ENCODE measurements around the gene TMPRSS11D.

The TMPRSS11D gene

DNA sequence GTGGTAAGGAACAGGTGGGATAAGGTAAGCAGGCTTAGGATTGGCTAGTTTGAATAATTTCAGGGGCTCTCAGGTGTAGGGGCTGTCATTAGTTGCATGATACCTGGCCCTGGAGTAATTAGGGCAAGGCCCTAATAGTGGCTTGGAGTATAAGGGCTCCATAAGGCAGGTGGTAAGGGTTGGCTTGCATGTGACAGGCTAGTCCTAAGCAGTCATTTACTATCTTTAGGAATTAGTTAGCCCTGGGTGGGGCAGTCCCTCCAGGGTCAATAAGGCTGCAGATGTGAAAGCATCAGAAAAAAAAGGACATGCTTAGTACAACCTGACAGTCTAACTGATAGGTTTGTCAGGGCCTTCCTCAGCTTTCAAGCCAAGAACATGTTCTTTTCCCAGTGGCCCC is 7.8 kb upstream of the TMPRSS11D start:
- DNase-seq (ENCODE audit: low read depth in 2 of 3, low spot score in 2 of 3) = no peak

- DNase-seq (ENCODE audit: low read depth in 2 of 3, low spot score in 2 of 3) = no peak
Observed at GRCh38 chr4:67886281-67886680, 2.5 kb upstream of the TMPRSS11D start.

DNA sequence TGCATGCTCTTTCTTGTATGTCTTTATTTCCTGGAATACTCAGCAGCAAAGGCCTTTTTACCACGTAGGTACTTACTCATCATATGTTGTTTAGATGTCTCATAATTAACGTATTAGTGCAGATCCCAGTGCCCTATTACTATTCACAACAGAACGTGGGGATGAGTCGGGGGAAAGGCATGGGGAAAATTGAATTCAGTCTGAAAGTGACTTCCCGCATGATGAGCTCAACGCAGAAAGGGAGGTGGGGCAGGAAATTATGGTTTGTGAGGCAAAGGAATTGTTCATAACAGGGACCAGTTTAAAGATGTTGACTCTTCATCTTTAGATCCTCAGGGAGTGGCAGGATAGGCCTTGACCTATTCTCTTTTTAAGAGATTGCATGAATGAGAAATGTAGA is 2.0 kb upstream of the TMPRSS11D start:
- no peak for DNase-seq (ENCODE audit: low read depth in 2 of 3, low spot score in 2 of 3)

- DNase-seq (ENCODE audit: low read depth in 2 of 3, low spot score in 2 of 3) = no peak
Observed at GRCh38 chr4:67884701-67885100, 899 bp upstream of the TMPRSS11D start.

DNA sequence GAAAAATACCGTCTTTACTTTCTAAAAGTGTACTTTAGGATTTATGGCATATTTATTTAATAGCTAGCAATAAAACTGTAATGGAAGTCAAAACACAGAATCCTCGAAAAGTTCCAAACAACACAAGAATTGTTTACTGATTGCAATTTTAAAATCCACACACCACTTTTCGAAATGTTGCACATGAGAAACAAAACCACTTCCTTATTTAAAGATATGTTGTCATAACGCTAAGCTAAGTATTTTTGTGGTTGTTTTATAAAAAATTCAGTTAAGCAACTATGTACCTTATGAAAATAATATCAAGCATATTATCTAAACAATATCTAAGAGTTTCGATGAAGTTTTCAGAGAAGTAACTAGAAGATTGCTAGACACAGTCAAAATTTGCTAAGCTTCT is 344 bp downstream of the TMPRSS11D start:
- DNase-seq (ENCODE audit: low read depth in 2 of 3, low spot score in 2 of 3) = no peak

DNA sequence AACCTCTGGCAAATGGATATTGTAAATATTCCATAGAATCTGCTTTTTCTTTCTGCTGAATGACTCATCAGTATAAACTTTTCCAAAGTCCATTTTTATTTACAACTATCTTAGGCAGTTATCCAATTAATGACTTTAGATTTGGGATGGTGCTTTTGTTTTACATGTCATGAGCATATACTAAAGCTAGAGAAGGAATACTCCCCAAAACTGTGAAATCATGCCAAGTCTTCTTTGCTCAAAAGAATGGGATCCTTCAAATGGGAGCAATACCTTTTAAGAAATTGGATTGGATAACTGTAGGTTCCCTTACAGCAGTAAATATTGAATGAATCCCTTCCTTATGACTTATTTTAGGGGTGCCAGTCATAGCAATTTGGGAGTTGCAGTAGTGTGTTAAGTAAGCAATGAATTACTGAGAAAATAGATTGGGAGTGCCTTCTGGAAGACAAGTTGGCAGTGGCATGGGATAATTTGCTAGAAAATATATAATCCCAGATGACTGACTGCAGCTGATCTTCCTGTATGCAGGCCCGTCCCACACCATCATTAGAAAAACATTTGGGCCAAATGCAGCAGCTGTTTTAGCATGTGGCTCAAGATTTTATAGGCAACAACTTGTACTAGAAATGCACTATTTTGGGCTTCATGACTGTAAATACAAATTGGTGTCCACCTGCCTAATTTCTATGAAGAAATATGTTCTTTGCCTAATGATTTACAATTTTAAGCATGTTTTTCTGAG is 2.8 kb downstream of the TMPRSS11D start:
- DNase-seq (ENCODE audit: low read depth in 2 of 3, low spot score in 2 of 3) = no peak

DNA sequence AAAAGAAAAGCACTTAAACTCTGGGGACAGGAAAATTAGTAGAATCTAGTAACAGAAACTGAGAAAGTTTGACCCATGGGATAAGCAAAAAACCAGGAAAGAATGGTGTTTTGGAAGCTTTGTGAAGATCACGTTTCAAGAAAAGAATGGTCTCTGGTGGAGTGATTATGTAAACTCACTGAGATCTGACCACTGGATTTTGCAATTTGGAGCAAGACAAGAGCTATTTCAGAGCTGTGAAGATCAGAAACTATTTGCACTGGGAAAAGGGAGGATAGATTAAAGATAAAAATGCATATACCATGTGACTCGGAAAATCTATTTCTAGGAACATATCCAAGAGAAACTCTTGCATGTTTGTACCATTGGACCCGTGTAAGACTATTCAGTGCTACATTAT is 4.3 kb downstream of the TMPRSS11D start:
- DNase-seq (ENCODE audit: low read depth in 2 of 3, low spot score in 2 of 3) = no peak

DNA sequence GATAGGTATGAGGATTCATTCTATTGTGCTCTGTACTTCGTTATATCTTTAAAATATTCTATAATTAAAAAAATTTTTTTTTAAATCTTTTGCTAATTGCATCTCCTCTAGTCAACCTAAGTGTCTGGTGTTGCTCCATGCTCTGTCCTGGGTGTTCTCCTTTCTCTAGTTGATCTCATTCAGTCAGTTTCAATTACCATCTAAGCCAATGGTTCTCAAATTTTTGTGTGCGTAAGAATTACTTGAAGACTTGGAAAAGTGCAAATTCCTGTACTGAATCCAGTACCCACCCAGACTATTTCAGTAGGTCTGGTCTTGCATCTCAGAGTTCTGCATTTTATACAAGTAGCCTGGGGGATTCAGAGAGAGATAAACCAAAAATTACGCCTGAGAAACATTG is 6.7 kb downstream of the TMPRSS11D start:
- DNase-seq (ENCODE audit: low read depth in 2 of 3, low spot score in 2 of 3) = no peak

DNA sequence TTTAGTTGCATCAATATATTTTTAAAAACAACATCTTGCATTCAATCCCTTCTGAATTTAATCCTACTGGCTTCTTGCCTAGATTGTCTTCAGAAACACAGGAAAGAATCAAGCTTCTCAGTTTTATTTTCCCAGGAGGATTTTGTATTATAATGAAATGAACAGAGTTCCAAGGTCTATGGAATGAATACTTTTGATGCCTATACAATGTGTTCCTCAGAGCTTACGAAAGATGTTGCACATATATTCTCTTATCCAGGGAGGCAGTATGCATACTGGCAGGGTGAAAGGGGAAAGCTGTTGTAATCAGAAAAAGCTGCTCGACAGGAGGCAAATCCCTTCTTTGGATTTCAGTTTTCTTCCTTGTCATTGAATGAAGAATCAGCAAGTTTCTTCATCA is 8.8 kb downstream of the TMPRSS11D start:
- DNase-seq (ENCODE audit: low read depth in 2 of 3, low spot score in 2 of 3) = no peak

- no peak for DNase-seq (ENCODE audit: low read depth in 2 of 3, low spot score in 2 of 3)
Observed at GRCh38 chr4:67873116-67873515, 10.7 kb downstream of the TMPRSS11D start.

DNA sequence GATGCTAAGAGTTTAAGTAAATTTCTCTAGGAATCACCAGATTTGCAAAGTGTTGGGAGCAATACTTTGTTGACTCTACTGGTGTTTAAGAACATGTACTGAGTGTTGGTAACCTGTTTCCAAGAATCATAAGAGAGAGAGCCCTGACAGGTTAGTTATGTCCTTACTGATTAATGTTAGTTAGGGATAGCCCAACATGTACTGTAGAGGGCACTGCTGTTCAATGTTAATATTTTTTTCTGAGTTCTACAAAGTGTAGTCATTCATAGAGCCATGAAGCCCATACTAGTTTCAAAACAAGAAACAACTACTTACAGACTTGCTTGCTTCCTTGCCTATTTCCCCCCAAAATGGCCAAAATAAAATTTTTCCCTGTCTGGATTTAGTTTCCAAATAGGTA is 11.9 kb downstream of the TMPRSS11D start:
- DNase-seq (ENCODE audit: low read depth in 2 of 3, low spot score in 2 of 3) = no peak

GRCh38 chr4:67869580-67870190 is 14.1 kb downstream of the TMPRSS11D start:
- no peak for DNase-seq (ENCODE audit: low read depth in 2 of 3, low spot score in 2 of 3)

- DNase-seq (ENCODE audit: low read depth in 2 of 3, low spot score in 2 of 3) = no peak
Observed at GRCh38 chr4:67861513-67861912, 22.3 kb downstream of the TMPRSS11D start.

DNA sequence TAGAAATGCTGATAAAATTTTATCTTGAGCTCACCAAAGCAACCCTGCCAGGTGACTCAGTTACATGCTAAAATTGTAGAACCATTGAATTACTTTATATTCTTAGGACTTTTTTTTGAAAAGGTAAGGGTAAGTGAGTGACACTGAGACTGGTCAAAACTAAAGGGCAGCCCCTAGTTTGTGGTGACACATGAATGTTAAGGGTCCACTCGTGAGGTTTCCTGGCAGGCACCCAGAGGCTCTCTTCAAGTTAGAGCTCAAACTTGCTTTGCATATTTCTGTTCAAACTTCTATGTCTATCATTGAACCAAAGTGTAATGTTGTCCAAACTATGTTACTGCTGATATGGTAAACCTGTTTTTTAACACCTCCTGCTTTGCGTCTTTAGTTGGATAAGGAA is 30.5 kb downstream of the TMPRSS11D start:
- DNase-seq (ENCODE audit: low read depth in 2 of 3, low spot score in 2 of 3) = no peak

GRCh38 chr4:67820903-67821302 is 62.9 kb downstream of the TMPRSS11D start:
- DNase-seq (ENCODE audit: low read depth in 2 of 3, low spot score in 2 of 3) = no peak

- DNase-seq (ENCODE audit: low read depth in 2 of 3, low spot score in 2 of 3) = no peak
Observed at GRCh38 chr4:67810011-67810410, 73.8 kb downstream of the TMPRSS11D start.

DNA sequence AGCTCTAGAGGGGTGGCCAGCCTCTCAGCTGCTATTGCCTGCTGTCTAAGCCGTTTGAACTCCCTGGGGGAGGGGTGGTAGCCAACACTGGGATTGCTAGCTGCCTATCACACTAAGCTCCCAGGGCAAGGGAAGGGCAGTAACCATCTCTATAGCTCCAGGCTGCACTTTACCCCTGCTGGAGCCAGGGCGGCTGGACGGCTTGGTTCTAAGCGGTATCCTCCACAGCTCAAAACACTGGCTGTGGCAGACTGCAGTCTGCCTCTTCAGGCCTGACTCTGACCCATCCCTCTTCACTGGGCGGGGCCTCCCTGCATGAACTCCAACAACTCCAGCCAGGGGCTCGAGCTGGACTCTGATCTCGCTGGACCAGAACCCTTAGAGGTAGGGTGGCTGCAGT is 74.3 kb downstream of the TMPRSS11D start:
- no peak for DNase-seq (ENCODE audit: low read depth in 2 of 3, low spot score in 2 of 3)

- no peak for DNase-seq (ENCODE audit: low read depth in 2 of 3, low spot score in 2 of 3)
Observed at GRCh38 chr4:67796810-67797209, 87.0 kb downstream of the TMPRSS11D start.

DNA sequence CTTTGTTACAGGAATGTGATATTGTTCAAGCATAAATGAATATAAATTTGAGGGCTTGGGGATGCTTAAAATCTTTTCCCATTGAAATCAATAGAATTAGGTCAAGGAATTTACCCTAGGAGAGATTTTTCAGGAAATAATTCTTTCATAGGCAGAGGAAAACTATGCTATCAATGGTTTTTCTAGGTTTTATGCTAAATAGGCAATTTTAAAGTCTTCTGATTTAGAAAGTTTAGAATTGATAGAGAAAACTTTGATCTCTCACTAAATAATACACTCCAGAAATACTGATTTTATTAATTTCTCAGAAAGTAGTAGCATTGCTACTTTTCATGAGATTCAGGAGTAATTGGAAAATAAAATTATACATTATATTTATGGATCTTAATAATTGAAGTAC is 93.1 kb downstream of the TMPRSS11D start:
- DNase-seq (ENCODE audit: low read depth in 2 of 3, low spot score in 2 of 3) = no peak

GRCh38 chr4:67787311-67787710 is 96.5 kb downstream of the TMPRSS11D start:
- no peak for DNase-seq (ENCODE audit: low read depth in 2 of 3, low spot score in 2 of 3)

- DNase-seq (ENCODE audit: low read depth in 2 of 3, low spot score in 2 of 3) = no peak
Observed at GRCh38 chr4:67785528-67785927, 98.3 kb downstream of the TMPRSS11D start.

GRCh38 chr4:67779631-67780030 is 104.2 kb downstream of the TMPRSS11D start:
- DNase-seq (ENCODE audit: low read depth in 2 of 3, low spot score in 2 of 3) = no peak

- DNase-seq (ENCODE audit: low read depth in 2 of 3, low spot score in 2 of 3) = no peak
Observed at GRCh38 chr4:67776746-67777145, 107.1 kb downstream of the TMPRSS11D start.

All from activated CD8-positive, alpha-beta memory T cell treated with anti-CD3 and anti-CD28 coated beads for 48 hours (primary cell).